NCI-H345 (cell line): ENCODE data around the gene RHBDF2.

Experiments used
- DNase-seq: peaks from one replicate; lab custom pipeline; 2025; lab: John Stamatoyannopoulos, UW

Gene RHBDF2

DNA sequence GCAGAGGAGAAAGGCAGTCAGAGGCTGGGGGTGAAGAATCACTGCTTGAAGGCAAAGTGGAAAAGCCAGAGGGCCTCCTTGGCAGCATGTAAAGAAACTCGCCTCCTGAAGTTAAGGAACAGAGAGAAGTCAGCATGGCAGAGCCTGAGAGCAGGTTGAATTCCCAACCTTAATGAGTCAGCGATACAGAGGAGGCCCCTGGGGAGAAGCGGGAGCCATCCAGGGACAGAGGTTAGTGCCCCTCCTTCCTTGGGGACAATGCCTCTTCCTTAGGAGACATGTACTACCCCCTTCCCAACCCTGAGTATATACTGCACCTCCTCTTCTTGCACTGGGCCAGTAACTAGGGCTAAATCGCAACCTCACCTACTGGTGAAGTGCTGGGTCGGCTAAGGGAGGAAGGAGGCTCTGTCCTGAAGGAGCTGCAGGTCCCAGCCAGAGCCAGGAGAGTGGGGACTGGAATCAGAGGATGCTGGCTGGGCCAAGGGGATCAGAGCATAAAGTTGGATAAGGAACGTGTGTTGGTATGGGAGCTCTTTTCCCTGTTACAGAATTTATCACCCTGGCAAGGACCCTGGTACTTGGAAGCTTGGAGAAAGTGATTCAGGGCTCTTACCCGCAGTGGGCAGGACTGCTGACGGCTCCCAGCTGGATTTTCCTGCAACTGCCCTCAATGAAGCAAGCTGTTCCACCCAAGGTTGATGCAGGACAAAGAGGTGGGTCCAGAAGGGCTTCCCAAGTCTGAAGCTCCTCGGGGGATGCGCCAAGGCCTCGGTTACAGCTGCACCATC is 39.3 kb downstream of the RHBDF2 start:
- DNase-seq, result no peak

GRCh38 chr17:76459674-76460073 is 41.5 kb downstream of the RHBDF2 start:
- DNase-seq, result no peak

- DNase-seq, result peak; percentile 22
These were observed 42.4 kb downstream of the RHBDF2 start for GRCh38 chr17:76458580-76459490.

GRCh38 chr17:76453431-76453743 is 47.8 kb downstream of the RHBDF2 start:
- DNase-seq, result no peak

DNA sequence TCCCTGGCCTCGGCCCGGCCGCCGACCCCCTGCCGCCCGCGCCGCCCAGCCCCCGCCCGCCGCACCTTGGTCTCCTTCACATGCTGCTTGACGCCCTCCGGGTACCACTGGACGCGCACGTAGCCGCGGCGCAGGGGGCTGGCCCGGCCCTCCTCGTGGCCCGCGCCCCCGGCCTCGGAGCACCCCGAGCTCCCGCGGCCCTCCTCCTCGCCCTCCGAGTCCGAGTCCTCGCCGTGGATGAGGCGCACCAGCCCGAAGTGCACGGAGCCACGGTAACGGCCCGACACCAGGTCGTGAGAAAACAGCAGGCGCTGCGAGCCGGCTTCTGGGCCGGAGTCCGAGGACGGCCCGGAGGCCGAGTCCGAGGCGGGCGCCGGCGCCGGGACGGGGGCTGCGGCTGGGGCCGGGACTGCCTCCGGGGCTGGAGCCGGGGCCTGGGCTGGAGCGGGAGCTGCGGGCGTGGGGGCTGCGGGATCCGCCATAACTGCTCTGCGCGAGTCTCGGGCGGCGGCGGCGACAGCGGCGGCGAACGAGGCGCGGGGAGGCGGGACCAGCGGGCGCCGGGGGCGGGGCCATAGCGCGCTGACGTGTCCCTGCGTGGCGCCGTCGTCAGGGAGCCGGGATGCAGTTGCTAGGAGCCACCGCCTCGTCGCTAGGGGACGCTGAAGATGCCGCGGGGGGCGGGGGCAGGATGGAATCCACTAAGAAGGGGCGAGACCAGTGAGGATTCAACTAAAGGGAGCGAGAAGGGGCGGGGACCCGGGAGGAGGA is 48.4 kb downstream of the RHBDF2 start, which contains the start of gene UBE2O:
Gene UBE2O, minus strand, starts transcription at position 493 of the 771 bp plus-strand sequence. Its CDS starts 11 bp downstream, at position 482.
- peak; percentile 94 for DNase-seq

DNA sequence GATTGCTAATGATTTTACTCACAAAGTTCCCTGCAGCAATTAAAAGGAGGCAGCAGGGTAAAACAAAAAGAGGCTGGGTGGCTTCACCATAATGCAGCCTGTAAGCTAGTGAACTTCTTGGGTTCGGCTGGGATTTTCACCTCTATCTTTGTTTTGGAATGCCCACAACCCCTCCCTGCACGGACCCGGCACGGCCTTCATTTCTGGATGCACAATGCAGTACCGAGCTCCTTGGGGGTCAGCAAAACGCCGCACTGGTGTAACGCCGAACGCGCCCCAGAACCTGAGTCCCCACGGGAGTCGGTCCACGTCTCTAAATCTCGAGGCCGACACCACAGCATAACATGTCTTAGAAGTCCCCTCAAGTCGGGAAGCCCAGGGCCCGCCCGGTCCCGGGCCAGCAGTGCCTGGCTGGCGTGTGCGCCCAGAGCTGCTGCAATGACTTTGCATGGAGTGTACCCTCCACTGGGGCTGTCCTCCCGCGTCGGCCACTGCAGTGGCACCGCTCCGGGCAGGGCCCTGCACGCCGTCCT is 49.0 kb downstream of the RHBDF2 start:
- DNase-seq, result no peak

DNA sequence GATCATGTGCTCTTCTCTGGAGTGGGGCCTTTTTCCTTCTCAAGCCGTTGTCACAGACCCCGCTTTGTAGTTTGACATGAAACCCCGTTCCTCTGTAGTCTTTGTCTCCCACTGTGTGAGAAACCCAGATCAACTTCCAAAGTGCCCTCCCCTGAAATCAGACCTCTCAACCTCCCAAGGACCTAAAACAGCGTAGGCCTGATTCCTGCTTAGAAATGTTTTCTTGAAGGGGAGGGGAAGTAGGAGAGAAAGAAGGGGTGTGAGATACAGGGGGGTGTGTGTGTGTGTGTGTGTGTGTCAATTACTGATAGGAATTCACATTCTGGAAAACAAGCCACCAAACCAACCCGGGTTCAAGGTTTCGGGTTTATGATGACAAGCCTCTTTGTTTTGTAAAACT is 49.7 kb downstream of the RHBDF2 start:
- no peak for DNase-seq

GRCh38 chr17:76449126-76449525 is 52.1 kb downstream of the RHBDF2 start:
- DNase-seq, result no peak

DNA sequence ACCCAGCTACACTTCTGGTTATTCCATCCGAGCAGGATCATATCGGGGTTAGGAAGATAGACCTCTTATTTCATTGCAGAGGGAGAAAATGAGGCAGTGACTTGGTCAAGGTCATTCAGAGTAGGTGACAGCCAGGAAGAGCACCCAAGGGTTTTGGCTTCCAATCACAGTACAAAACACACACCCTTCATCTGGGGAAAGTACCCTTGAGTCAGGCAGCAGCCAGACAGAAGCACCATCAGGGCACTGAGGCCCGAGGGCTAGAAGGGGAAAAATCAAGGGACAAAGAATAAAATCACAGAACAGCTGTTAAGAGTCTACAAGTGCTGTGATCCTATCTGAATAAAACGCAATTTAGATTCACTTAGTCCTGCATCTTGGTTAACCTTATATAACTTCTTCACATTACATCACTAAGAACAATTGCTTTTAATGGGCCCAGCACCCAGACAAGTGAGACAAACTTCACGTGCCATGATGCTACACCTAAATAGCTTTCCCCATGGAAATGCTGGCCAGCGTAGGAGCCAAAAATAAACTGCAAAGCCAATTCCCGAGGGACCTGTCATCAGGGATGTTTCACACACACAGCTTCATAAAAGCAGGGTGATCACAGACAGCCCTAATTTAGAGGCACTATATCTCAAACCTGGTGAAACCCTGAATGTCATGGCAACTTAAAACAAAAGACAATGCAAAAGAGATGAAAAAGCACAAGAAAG is 53.1 kb downstream of the RHBDF2 start:
- no peak for DNase-seq

- DNase-seq, result no peak
These were observed 54.6 kb downstream of the RHBDF2 start for GRCh38 chr17:76446449-76447231.

DNA sequence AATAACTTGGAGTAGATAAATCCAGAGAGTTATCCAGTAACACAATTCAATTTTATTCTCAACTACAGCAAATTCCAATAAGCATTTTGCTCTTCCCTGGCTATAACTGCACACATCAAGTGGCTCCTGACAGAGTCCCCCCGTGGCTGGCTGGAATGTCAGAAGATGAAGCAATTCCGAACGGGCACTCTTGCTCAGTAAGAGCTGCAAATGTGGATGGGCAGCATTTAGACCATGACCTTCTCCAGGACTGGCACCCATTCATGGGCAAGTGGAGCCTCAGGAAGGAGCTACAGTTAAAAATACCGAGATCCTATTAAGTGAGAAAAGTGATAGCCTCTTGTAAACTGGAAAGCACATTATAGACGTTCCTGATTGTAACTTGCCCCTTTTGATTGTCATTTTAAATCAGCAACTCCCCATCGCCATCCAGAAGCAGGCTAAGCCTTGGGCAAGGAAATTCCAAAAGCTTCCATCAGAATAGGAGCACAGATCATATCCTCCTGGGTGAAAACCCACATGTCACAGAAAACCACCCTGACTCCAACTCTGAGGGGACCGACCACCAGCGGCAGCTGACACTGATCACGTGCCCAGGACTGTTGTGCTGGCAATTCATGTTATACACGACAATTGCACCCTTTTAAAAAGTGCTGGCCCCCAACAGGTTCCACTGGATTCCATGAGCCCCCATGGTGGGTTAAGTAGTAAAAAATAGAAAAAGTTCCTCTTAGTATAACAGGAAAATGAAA is 55.4 kb downstream of the RHBDF2 start:
- DNase-seq, result no peak

- DNase-seq, result no peak
These were observed 56.5 kb downstream of the RHBDF2 start for GRCh38 chr17:76444518-76445311.

DNA sequence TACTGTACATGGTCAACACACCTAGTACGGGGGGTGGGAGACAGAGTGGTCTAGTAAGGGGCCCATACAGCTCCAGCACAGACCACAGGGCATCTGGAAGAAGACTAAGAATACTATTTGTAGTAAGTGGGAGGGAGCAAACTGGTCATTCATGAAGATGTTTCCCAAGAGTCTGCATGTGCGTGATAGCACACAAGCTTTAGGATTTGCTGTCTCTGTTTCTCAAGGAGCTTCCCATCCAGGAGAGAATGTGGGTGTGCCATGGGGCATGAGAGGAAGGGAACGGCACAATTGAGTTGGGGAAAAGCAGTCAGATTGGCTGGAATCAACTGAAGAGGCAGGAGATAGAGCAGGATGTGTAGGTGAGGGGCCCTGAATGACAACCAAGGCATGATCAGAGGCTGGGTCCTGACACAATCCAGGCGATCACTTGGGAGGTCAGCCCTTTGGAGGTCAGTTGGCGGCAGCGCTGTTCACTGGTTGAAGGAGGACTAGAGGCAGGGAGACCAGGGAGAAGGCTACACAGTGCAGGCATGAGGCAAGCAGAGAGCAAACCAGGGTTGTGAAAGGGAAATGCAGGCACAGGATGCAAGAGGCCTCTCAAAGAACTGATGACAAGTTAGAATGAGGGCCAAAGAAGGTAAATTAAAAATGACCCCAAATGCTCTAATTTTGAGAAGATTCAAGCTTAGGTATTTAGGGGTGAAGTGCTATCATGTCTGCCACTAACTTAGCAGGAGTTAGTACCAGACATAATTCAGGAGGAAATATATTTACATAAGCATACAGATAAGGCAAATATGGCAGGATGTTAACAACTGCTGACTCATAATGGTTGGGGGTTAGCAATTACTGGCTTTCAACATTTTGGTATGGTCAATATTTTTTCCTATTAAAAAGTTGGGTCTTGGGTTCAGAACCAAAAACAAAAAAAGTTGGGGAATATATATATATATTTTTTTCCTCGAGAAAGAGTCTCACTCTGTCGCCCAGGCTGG is 58.6 kb downstream of the RHBDF2 start:
- no peak for DNase-seq

DNA sequence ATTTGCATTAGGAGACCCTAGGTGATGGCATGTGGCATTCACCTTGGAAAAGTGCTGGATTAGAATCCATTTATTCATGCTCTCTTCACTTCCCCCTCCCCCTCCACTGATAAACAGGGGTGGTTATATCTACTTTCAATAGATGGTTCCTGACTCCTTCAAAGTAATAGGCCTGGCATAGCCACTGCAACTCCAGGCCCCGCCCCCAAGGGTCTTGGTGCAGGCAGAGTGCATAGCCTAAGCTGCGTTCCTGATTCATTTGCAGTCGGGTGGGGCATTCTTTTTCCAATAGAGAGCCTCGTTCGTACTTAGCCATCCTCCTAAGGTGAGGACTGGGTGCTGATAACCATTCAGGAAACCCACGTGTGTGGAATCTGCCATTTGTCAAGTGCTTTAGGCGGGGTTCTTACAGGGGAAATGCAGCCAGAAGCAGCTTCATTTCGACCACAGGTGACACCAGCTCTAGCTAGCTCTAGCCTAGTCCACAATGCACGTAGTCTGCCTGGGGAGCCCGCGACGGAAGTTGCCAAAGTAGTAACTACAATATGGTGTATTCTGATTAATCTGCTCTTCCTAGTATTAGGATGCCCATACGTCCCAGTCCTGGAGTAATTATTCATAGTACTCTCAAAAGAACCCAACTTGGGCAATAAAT is 59.4 kb downstream of the RHBDF2 start:
- DNase-seq, result no peak

DNA sequence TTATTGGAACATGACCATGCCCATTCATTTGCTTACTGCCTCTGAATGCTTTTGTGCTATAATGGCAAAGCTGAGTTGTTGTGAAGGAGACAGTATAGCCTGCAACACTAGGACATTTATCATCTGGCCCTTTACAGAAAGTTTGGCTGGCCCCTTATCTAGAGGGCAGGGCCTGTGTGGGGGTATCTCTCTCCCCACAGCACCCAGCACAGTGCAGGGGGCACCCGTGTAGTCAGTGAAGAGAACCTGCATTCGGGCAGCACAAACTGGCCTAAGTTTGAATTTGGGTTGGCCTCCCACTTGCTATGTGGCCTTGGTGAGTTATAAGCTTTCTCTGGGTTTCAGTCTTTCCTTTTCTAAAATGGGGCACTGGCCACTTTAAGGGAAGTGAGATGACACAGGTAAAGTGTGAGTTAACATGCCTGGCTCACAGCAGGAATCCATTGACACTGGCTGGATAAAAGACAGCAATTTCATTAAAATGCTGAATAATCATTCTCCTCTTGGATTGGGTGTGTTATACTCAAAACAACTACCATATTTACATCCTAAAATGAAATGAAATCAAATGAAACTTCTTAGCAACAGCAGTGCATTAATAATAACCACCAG is 60.4 kb downstream of the RHBDF2 start:
- no peak for DNase-seq

DNA sequence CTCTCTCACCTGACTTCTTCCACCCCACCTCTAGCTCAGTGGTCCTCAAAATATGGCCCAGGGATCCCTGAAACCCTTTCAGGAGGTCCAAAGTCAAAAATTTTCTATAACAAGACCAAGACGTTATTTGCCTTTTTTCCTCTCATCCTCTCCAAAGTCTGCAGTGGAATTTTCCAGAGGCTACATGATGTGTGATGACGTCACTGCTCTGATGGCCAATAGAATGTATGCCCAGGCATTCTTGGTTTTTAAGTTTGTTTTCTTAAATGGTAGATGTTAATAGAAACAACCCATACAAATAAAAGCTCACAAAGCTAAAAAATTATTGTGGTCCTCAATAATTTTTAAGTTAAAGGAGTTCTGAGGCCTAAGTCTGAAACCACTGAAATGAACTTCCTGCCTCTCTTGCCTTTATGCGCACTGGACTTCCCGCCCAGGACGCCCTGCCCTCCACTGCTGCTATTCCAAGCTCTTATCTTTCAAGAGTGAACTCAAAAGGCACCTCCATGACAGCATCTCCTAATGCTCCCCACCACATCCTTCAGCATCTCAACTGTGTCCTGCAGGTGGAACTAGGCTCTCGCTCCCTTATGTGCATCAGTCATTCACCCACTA is 61.8 kb downstream of the RHBDF2 start:
- no peak for DNase-seq
